HCT116 (cell line): ENCODE data around the gene AADACL4. TPM values are rescaled to one million over a fixed set of nuclear protein-coding genes. Genes with fewer than 3 reads are reported as not detected.

Source experiments
- ATAC-seq: fragments of 200-7000 bp; cut with Tn5 transposase; 2 replicates; pipeline ENCODE4 v1.9.1; 2020; ENCODE audit warnings: mild to moderate bottlenecking, moderate library complexity
- BruUV-seq: library from RNA; stranded (reverse); fragments of 400-500 nt; replicated peaks from 2 replicates; lab custom pipeline; 2021; lab: Mats Ljungman, UMichigan
- CTCF ChIA-PET: fragments of 300-600 bp; sonication (Branson Sonifier 250); formaldehyde crosslinking; loops from one replicate; lab custom pipeline; 2021; ENCODE audit warnings: antibody characterized with exemption; lab: Charles Lee
- POLR2A ChIA-PET: fragments of 300-600, 350-600 bp; sonication (Branson Sonifier 250); formaldehyde crosslinking; loops from one replicate; lab custom pipeline; 2021; ENCODE audit warnings: antibody characterized with exemption; lab: Charles Lee
- RAD21 ChIA-PET, 2 experiments: fragments of 300-600 bp; sonication (Branson Sonifier 250); formaldehyde crosslinking; loops; one replicate each; lab custom pipeline; 2023; ENCODE audit warnings: low total read pairs in 2 of 2; ENCODE audit not compliant: uncharacterized antibody in 2 of 2, unreplicated experiment in 2 of 2, low non-redundant PET in 1 of 2; lab: Charles Lee
- DNase-seq: peaks from one replicate; pipeline ENCODE4 v3.0.0-alpha.2; 2010; ENCODE audit warnings: low read depth, low spot score
- H2AFZ ChIP-seq: fragments of 200-600 bp; shearing (Covaris generic), sonication (generic); 2 replicates; pipeline ENCODE4 v1.6.1; 2017; ENCODE audit warnings: low read depth, mixed run types, mixed read lengths, antibody characterized with exemption, low read length; ENCODE audit not compliant: poor library complexity, severe bottlenecking
- H3K27ac ChIP-seq: 2 replicates; pipeline ENCODE4 v1.5.1; 2012; ENCODE audit warnings: low read depth, low read length
- H3K27me3 ChIP-seq: fragments of 200-600 bp; sonication (generic); 2 replicates; pipeline ENCODE4 v1.6.1; 2016; ENCODE audit warnings: mixed run types, low read length, mixed read lengths; ENCODE audit not compliant: insufficient read depth
- H3K36me3 ChIP-seq, 2 experiments: fragments of 200-500 bp in 1 of 2; fragments of 200-600 bp in 1 of 2; sonication (Bioruptor generic) in 1 of 2; sonication (generic) in 1 of 2; 2 replicates each; pipeline versions ENCODE4 v1.5.1 to v1.6.1; 2014 to 2016; ENCODE audit warnings: low read length in 2 of 2, inconsistent platforms in 1 of 2, mixed read lengths in 1 of 2, mixed run types in 1 of 2; ENCODE audit not compliant: insufficient read depth in 2 of 2, control insufficient read depth in 1 of 2
- H3K4me1 ChIP-seq, 2 experiments: fragments of 200-600 bp in 1 of 2; sonication (generic) in 1 of 2; 2 replicates each; pipeline versions ENCODE4 v1.5.1 to v1.6.1; 2012 to 2017; ENCODE audit warnings: low read length in 2 of 2, inconsistent platforms in 1 of 2, mild to moderate bottlenecking in 1 of 2, mixed read lengths in 1 of 2, mixed run types in 1 of 2, moderate library complexity in 1 of 2; ENCODE audit not compliant: insufficient read depth in 2 of 2, control insufficient read depth in 1 of 2
- H3K4me2 ChIP-seq: fragments of 200-600 bp; sonication (generic); 2 replicates; pipeline ENCODE4 v1.6.1; 2017; ENCODE audit warnings: mixed run types, low read length, mixed read lengths
- H3K4me3 ChIP-seq, 2 experiments: fragments of 200-600 bp in 1 of 2; sonication (generic) in 1 of 2; replicated peaks in 1 of 2; 2 replicates each; pipeline ENCODE4 v1.5.1; 2011 to 2016; ENCODE audit warnings: low read length in 2 of 2, control low read depth in 1 of 2, low read depth in 1 of 2, mild to moderate bottlenecking in 1 of 2, mixed read lengths in 1 of 2, mixed run types in 1 of 2
- H3K79me2 ChIP-seq: fragments of 200-600 bp; sonication (generic); 2 replicates; pipeline ENCODE4 v1.6.1; 2017; ENCODE audit warnings: mild to moderate bottlenecking, mixed run types, low read length, moderate library complexity, mixed read lengths; ENCODE audit not compliant: insufficient read depth
- H3K9ac ChIP-seq: fragments of 200-600 bp; sonication (generic); 2 replicates; pipeline ENCODE4 v1.6.1; 2016; ENCODE audit warnings: low read length, mixed read lengths
- H3K9me2 ChIP-seq: fragments of 200-600 bp; sonication (generic), shearing (Covaris generic); 2 replicates; pipeline ENCODE4 v1.6.1; 2017; ENCODE audit warnings: mixed run types, mild to moderate bottlenecking, moderate library complexity; ENCODE audit not compliant: insufficient read depth
- H3K9me3 ChIP-seq, 2 experiments: fragments of 200-500 bp in 1 of 2; fragments of 200-600 bp in 1 of 2; sonication (Bioruptor generic) in 1 of 2; sonication (generic) in 1 of 2; 2 replicates each; pipeline ENCODE4 v1.6.1; 2014 to 2017; ENCODE audit warnings: low read length in 2 of 2, mixed read lengths in 2 of 2, inconsistent platforms in 1 of 2, low read depth in 1 of 2, mild to moderate bottlenecking in 1 of 2, mixed run types in 1 of 2, moderate library complexity in 1 of 2; ENCODE audit not compliant: control insufficient read depth in 1 of 2, insufficient read depth in 1 of 2
- H4K20me1 ChIP-seq: fragments of 200-600 bp; sonication (generic), shearing (Covaris generic); 2 replicates; pipeline ENCODE4 v1.6.1; 2017; ENCODE audit warnings: mixed run types, mild to moderate bottlenecking, moderate library complexity; ENCODE audit not compliant: insufficient read depth
- CBX3 ChIP-seq: IDR thresholded peaks from 2 replicates; pipeline ENCODE4 v1.6.1; 2012; ENCODE audit warnings: low read depth
- EGR1 ChIP-seq: IDR thresholded peaks from 2 replicates; pipeline ENCODE4 v1.6.1; 2012; ENCODE audit warnings: low read depth
- ELF1 ChIP-seq: IDR thresholded peaks from 2 replicates; pipeline ENCODE4 v1.6.1; 2012; ENCODE audit warnings: low read depth, borderline replicate concordance
- EZH2 ChIP-seq: fragments of 200-600 bp; sonication (generic); IDR thresholded peaks from 2 replicates; pipeline ENCODE4 v1.6.1; 2017; ENCODE audit warnings: antibody characterized with exemption, mixed run types
- EZH2phosphoT487 ChIP-seq: fragments of 200-600 bp; IDR thresholded peaks from 2 replicates; pipeline ENCODE4 v1.6.1; 2018; ENCODE audit warnings: antibody characterized with exemption, borderline replicate concordance
- FOSL1 ChIP-seq: IDR thresholded peaks from 2 replicates; pipeline ENCODE4 v1.6.1; 2012; ENCODE audit warnings: low read depth
- JUND ChIP-seq: IDR thresholded peaks from 2 replicates; pipeline ENCODE4 v1.6.1; 2012
- POLR2A ChIP-seq: IDR thresholded peaks from 2 replicates; pipeline ENCODE4 v1.7.0; 2011; ENCODE audit warnings: borderline replicate concordance; ENCODE audit not compliant: insufficient read depth, insufficient read length; ENCODE audit errors: extremely low read depth
- POLR2AphosphoS5 ChIP-seq: IDR thresholded peaks from 2 replicates; pipeline ENCODE4 v1.6.1; 2011; ENCODE audit warnings: mild to moderate bottlenecking, low read depth, low read length, moderate library complexity
- RAD21 ChIP-seq: IDR thresholded peaks from 2 replicates; pipeline ENCODE4 v1.6.1; 2012; ENCODE audit warnings: low read depth, mild to moderate bottlenecking
- SP1 ChIP-seq: IDR thresholded peaks from 2 replicates; pipeline ENCODE4 v1.6.1; 2012; ENCODE audit warnings: low read depth
- SRF ChIP-seq: IDR thresholded peaks from 2 replicates; pipeline ENCODE4 v1.6.1; 2012; ENCODE audit warnings: low read depth
- YY1 ChIP-seq: IDR thresholded peaks from 2 replicates; pipeline ENCODE4 v1.6.1; 2011; ENCODE audit warnings: low read length, low read depth, moderate library complexity, mild to moderate bottlenecking; ENCODE audit not compliant: insufficient replicate concordance; ENCODE audit errors: extremely low read depth
- intact Hi-C: fragments of 100-400 bp; cut with micrococcal nuclease; formaldehyde crosslinking; loops from 2 replicates; pipeline ENCODE4 v1.10.0; 2022
- total RNA-seq: library from RNA; stranded (reverse); gene quantifications from one replicate; pipeline ENCODE4 v1.2.1, GENCODE V29; 2021; ENCODE audit not compliant: unreplicated experiment
- TF ChIP-seq, protein P1 (sequence below): IDR thresholded peaks from 2 replicates; pipeline ENCODE4 v1.6.1; 2012
- TF ChIP-seq, protein P2 (sequence below), 3 experiments: fragments of 200-600 bp in 1 of 3; sonication (generic) in 1 of 3; IDR thresholded peaks in 2 of 3; conservative IDR thresholded peaks in 1 of 3; 2 replicates each; pipeline ENCODE4 v1.5.1; 2012 to 2017; ENCODE audit warnings: low read depth in 2 of 3, low read length in 2 of 3, antibody characterized with exemption in 1 of 3, borderline replicate concordance in 1 of 3, control low read depth in 1 of 3, mild to moderate bottlenecking in 1 of 3, mixed read lengths in 1 of 3, mixed run types in 1 of 3, moderate library complexity in 1 of 3; ENCODE audit not compliant: insufficient read depth in 1 of 3
- TF ChIP-seq, protein P3 (sequence below): IDR thresholded peaks from 2 replicates; pipeline ENCODE4 v1.6.1; 2012

The AADACL4 gene
- total RNA-seq, 1 experiment from 2014 or later = not detected

DNA sequence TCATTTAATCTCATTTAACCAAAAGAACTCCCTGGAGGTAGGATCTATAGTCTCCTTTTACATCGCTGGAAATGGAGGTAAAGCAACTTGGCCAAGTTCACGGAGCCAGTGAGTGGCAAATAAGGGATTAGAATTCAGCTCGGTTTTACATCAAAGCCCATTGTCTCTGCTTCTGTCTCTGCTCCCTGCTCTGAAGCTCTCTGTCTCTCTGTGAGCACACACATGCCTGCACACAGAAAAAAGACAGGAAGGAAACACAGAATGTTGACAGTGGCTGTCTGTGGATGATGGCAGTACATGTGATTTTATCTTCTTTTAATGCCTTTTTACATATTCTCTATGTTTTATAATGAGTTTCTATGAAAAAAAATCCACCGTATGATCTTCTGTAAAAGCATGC is 17.0 kb upstream of the AADACL4 start:
- CTCF ChIA-PET = no interaction called here

More for the DNA sequence above, 17.0 kb upstream of the AADACL4 start:
- no peaks in the 10 kb centered on the region for H3K27me3 ChIP-seq
- H4K20me1 ChIP-seq = no peaks in the 10 kb centered on the region
- TF ChIP-seq EZH2 = no peak
- no peak for TF ChIP-seq FOSL1
- no peak for TF ChIP-seq POLR2A
- TF ChIP-seq POLR2AphosphoS5 = no peak
- TF ChIP-seq, protein P1, sequence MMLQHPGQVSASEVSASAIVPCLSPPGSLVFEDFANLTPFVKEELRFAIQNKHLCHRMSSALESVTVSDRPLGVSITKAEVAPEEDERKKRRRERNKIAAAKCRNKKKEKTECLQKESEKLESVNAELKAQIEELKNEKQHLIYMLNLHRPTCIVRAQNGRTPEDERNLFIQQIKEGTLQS = no peak
- TF ChIP-seq, protein P2, sequence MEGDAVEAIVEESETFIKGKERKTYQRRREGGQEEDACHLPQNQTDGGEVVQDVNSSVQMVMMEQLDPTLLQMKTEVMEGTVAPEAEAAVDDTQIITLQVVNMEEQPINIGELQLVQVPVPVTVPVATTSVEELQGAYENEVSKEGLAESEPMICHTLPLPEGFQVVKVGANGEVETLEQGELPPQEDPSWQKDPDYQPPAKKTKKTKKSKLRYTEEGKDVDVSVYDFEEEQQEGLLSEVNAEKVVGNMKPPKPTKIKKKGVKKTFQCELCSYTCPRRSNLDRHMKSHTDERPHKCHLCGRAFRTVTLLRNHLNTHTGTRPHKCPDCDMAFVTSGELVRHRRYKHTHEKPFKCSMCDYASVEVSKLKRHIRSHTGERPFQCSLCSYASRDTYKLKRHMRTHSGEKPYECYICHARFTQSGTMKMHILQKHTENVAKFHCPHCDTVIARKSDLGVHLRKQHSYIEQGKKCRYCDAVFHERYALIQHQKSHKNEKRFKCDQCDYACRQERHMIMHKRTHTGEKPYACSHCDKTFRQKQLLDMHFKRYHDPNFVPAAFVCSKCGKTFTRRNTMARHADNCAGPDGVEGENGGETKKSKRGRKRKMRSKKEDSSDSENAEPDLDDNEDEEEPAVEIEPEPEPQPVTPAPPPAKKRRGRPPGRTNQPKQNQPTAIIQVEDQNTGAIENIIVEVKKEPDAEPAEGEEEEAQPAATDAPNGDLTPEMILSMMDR (IDR thresholded peaks at IDR 0.05 in 2 of 3, conservative IDR thresholded peaks at IDR 0.05 in 1 of 3; ENCODE audit: borderline replicate concordance in 1 of 3, insufficient read depth in 1 of 3, low read depth in 2 of 3, low read length in 2 of 3) = no peak
- no peak for TF ChIP-seq YY1
- no peak for TF ChIP-seq RAD21
- no peak for TF ChIP-seq CBX3
- TF ChIP-seq, protein P3, sequence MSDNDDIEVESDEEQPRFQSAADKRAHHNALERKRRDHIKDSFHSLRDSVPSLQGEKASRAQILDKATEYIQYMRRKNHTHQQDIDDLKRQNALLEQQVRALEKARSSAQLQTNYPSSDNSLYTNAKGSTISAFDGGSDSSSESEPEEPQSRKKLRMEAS = no peak
- no peak for TF ChIP-seq SRF
- no peak for TF ChIP-seq EGR1
- no peak for TF ChIP-seq SP1
- no peak for TF ChIP-seq EZH2phosphoT487
- no peak for TF ChIP-seq JUND
- TF ChIP-seq ELF1 = no peak
- no peaks in the 10 kb centered on the region for H3K4me1 ChIP-seq
- ATAC-seq = no peak
- no peak overlapping the region for H2AFZ ChIP-seq
- H3K27ac ChIP-seq = no peak overlapping the region
- POLR2A ChIA-PET = no interaction called here
- H3K4me2 ChIP-seq = no peak overlapping the region
- H3K9me3 ChIP-seq = no peaks in the 10 kb centered on the region
- H3K9me2 ChIP-seq = no peaks in the 10 kb centered on the region
- no TSS peak for BruUV-seq
- intact Hi-C loops = no loop called here
- no peak for DNase-seq
- RAD21 ChIA-PET = no interaction called here
- no peak overlapping the region for H3K4me3 ChIP-seq
- H3K79me2 ChIP-seq = no peaks in the 10 kb centered on the region
- H3K9ac ChIP-seq = no peak overlapping the region
- H3K36me3 ChIP-seq = no peaks in the 10 kb centered on the region
